ENCODE results near the gene EPB41.

GRCh38 chr1:29156543-29157268 is 242.3 kb downstream of the EPB41 start:
- no peak for TF ChIP-seq CTCF (IDR thresholded peaks at IDR 0.05; ENCODE audit: low read depth, low read length)
- TF ChIP-seq EZH2phosphoT487 (IDR thresholded peaks at IDR 0.05; ENCODE audit: low read depth): no peak
